ENCODE data around the gene ARIH1. TPM values are rescaled to one million over a fixed set of nuclear protein-coding genes. Genes with fewer than 3 reads are reported as not detected.

ARIH1 gene
- total and polyA plus RNA-seq, 2 donors (not counting 3 experiments of a cell fraction or from before 2014, with no cell fraction given) = 25.1 to 144 TPM

DNA sequence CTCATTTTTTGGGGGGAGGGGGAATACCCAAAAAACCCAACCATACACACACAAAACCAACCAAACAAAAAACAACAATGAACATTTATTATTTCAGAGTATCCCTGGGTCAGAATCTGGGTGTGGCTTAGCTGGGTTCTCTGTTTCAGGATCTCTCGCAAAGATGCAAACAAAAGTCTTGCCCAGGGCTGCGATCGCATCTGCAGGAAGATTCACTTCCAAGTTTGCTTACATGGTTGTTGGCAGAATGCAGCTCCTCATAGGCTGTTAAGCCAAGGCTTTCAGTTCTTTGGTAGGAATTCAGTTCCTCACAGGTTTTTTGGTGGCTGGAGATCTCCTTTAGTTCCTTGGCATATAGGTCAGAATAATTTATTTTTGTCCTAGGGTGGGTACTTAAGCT, 13.7 kb upstream of the ARIH1 start:
- no peaks in the 10 kb centered on the region for H3K79me2 ChIP-seq (ENCODE audit: control insufficient read depth, insufficient read depth, low read length)
- TF ChIP-seq, protein P1, sequence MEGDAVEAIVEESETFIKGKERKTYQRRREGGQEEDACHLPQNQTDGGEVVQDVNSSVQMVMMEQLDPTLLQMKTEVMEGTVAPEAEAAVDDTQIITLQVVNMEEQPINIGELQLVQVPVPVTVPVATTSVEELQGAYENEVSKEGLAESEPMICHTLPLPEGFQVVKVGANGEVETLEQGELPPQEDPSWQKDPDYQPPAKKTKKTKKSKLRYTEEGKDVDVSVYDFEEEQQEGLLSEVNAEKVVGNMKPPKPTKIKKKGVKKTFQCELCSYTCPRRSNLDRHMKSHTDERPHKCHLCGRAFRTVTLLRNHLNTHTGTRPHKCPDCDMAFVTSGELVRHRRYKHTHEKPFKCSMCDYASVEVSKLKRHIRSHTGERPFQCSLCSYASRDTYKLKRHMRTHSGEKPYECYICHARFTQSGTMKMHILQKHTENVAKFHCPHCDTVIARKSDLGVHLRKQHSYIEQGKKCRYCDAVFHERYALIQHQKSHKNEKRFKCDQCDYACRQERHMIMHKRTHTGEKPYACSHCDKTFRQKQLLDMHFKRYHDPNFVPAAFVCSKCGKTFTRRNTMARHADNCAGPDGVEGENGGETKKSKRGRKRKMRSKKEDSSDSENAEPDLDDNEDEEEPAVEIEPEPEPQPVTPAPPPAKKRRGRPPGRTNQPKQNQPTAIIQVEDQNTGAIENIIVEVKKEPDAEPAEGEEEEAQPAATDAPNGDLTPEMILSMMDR (IDR thresholded peaks at IDR 0.05; ENCODE audit: extremely low read depth in 1 of 2, insufficient read depth in 1 of 2, low read depth in 1 of 2, low read length in 2 of 2) = no peak
- no peak for TF ChIP-seq POLR2A (IDR thresholded peaks at IDR 0.05; ENCODE audit: low read depth, low read length)
- no peak for TF ChIP-seq JUN (IDR thresholded peaks at IDR 0.05; ENCODE audit: borderline replicate concordance, insufficient read depth, insufficient read length, low read depth)
- no peak for TF ChIP-seq POLR2AphosphoS5 (IDR thresholded peaks at IDR 0.05; ENCODE audit: insufficient read depth, low read depth, low read length)
- TF ChIP-seq GATA2 (IDR thresholded peaks at IDR 0.05; ENCODE audit: insufficient read depth, insufficient read length, low read depth, low read length) = no peak
- no peak for TF ChIP-seq FOS (IDR thresholded peaks at IDR 0.05; ENCODE audit: borderline replicate concordance, insufficient read depth, low read length)
- TF ChIP-seq MYC (IDR thresholded peaks at IDR 0.05; ENCODE audit: low read depth, low read length) = no peak
- no peak for TF ChIP-seq EZH2 (IDR thresholded peaks at IDR 0.05; ENCODE audit: borderline replicate concordance, low read depth, low read length, severe bottlenecking)
- TF ChIP-seq, protein P2, sequence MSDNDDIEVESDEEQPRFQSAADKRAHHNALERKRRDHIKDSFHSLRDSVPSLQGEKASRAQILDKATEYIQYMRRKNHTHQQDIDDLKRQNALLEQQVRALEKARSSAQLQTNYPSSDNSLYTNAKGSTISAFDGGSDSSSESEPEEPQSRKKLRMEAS (IDR thresholded peaks at IDR 0.05; ENCODE audit: insufficient read depth, insufficient read length) = no peak
- no peaks in the 10 kb centered on the region for H3K4me1 ChIP-seq (ENCODE audit: control insufficient read depth, extremely low read depth, insufficient read depth, low read length)
- no peak overlapping the region for H3K9ac ChIP-seq (replicated peaks; ENCODE audit: extremely low read depth, insufficient read depth, low read length)
- H2AFZ ChIP-seq (ENCODE audit: low read depth, low read length) = no peak overlapping the region
- H3K9me3 ChIP-seq (replicated peaks; ENCODE audit: control insufficient read depth, insufficient read depth, low read length) = no peaks in the 10 kb centered on the region
- H3K4me2 ChIP-seq (ENCODE audit: insufficient read depth, low read length) = no peak overlapping the region
- dilution Hi-C loops (cut with MboI; ENCODE audit: extremely low pct_ligation_motif_present, low sequenced_read_pairs) (no loop called here), intact Hi-C loops (cut with micrococcal nuclease) (no loop called here)
- H3K27me3 ChIP-seq (ENCODE audit: control insufficient read depth in 2 of 2, insufficient read depth in 2 of 2, low read length in 2 of 2) = no peaks in the 10 kb centered on the region
- BruUV-seq (replicated peaks) = no TSS peak
- no peak for DNase-seq (ENCODE audit: low read depth, low spot score)
- H4K20me1 ChIP-seq (replicated peaks; ENCODE audit: control insufficient read depth, extremely low read depth, insufficient read depth, low read length) = no peaks in the 10 kb centered on the region
- H3K27ac ChIP-seq (ENCODE audit: insufficient read depth, low read depth, low read length) = no peak overlapping the region
- FAIRE-seq = no peak
- CTCF ChIA-PET = no interaction called here
- H3K4me3 ChIP-seq (replicated peaks in 1 of 3; ENCODE audit: insufficient read depth in 1 of 3, low read depth in 1 of 3, low read length in 3 of 3) = no peak overlapping the region
- no peaks in the 10 kb centered on the region for H3K36me3 ChIP-seq (ENCODE audit: control insufficient read depth in 2 of 2, extremely low read depth in 1 of 2, insufficient read depth in 2 of 2, low read length in 2 of 2)
- POLR2A ChIA-PET = no interaction called here
- H3K9me1 ChIP-seq (replicated peaks; ENCODE audit: control insufficient read depth, extremely low read depth, insufficient read depth, low read length) = no peaks in the 10 kb centered on the region

Data from endothelial cell of umbilical vein (primary cell).